ENCODE results near the gene PIGBOS1.
"Not testable (repeated sequence)": the region's sequence is repeated elsewhere in the genome, so short reads cannot be mapped to it uniquely, and the experiment has no call there.

Gene PIGBOS1

GRCh38 chr15:55290528-55291057 is 28.3 kb downstream of the PIGBOS1 start:
- no CpG with 5 or more reads among the region's 17 CpGs for WGBS (ENCODE audit: extremely low coverage, insufficient coverage, low lambda C conversion rate)
- Histone ChIP-seq H3K36me3 (ENCODE audit: control insufficient read depth, insufficient read depth, low read length) (no peaks in the 10 kb centered on the region), H3K79me1 (ENCODE audit: low read length) (no peaks in the 10 kb centered on the region), H4K5ac (ENCODE audit: low read length) (peak overlapping the region; percentile 81), H3K27ac (ENCODE audit: low read depth, low read length) (no peak overlapping the region), H3K4me1 (ENCODE audit: control insufficient read depth, low read depth, low read length) (no peaks in the 10 kb centered on the region), H3K56ac (ENCODE audit: low read length) (peak overlapping the region; percentile 93), H3K23ac (ENCODE audit: low read length) (no peak overlapping the region), H3K79me2 (ENCODE audit: control insufficient read depth, insufficient read depth, low read length) (no peaks in the 10 kb centered on the region), H3K4me3 (ENCODE audit: low read length) (no peak overlapping the region), H3K4ac (ENCODE audit: low read depth, low read length) (no peak overlapping the region), H3K4me2 (ENCODE audit: low read length) (no peak overlapping the region), H2BK5ac (ENCODE audit: low read length) (no peak overlapping the region), H2BK120ac (ENCODE audit: low read depth, low read length) (no peak overlapping the region), H3K9ac (ENCODE audit: low read length) (peak overlapping the region; percentile 83), H4K8ac (ENCODE audit: low read depth, low read length) (no peak overlapping the region), H3K27me3 (ENCODE audit: insufficient read depth, low read length, poor library complexity) (no peaks in the 10 kb centered on the region), H2AK5ac (ENCODE audit: low read length) (no peak overlapping the region), H2BK15ac (replicated peaks; ENCODE audit: low read depth) (no peak overlapping the region), H3K18ac (ENCODE audit: low read length) (no peak overlapping the region)
- peak; percentile 92 for DNase-seq

- Histone ChIP-seq H3K56ac (ENCODE audit: low read length) (peak within 1 kb of the TSS; percentile 93), H2BK5ac (ENCODE audit: low read length) (peak within 1 kb of the TSS; percentile 59), H3K4me1 (ENCODE audit: control insufficient read depth, low read depth, low read length) (no peaks in the 10 kb centered on the region), H3K9ac (ENCODE audit: low read length) (peak within 1 kb of the TSS; percentile 83), H3K79me2 (ENCODE audit: control insufficient read depth, insufficient read depth, low read length) (no peaks in the 10 kb centered on the region), H3K18ac (ENCODE audit: low read length) (peak within 1 kb of the TSS; percentile 33), H3K27ac (ENCODE audit: low read depth, low read length) (peak within 1 kb of the TSS; percentile 56), H4K8ac (ENCODE audit: low read depth, low read length) (no peak within 1 kb of the TSS), H3K36me3 (ENCODE audit: control insufficient read depth, insufficient read depth, low read length) (no peaks in the 10 kb centered on the region), H4K5ac (ENCODE audit: low read length) (peak within 1 kb of the TSS; percentile 81), H2BK120ac (ENCODE audit: low read depth, low read length) (no peak within 1 kb of the TSS), H3K4me2 (ENCODE audit: low read length) (peak within 1 kb of the TSS; percentile 44), H3K27me3 (ENCODE audit: insufficient read depth, low read length, poor library complexity) (no peaks in the 10 kb centered on the region), H3K4me3 (ENCODE audit: low read length) (peak within 1 kb of the TSS; percentile 62), H2BK15ac (replicated peaks; ENCODE audit: low read depth) (no peak within 1 kb of the TSS), H3K4ac (ENCODE audit: low read depth, low read length) (peak within 1 kb of the TSS; percentile 40), H3K23ac (ENCODE audit: low read length) (no peak within 1 kb of the TSS), H3K79me1 (ENCODE audit: low read length) (no peaks in the 10 kb centered on the region), H2AK5ac (ENCODE audit: low read length) (no peak within 1 kb of the TSS)
- DNase-seq, result peak; percentile 90
- no CpG with 5 or more reads among the region's 69 CpGs for WGBS (ENCODE audit: extremely low coverage, insufficient coverage, low lambda C conversion rate)
These were observed 29.0 kb downstream of the PIGBOS1 start, which contains the start of gene RAB27A for GRCh38 chr15:55289746-55290527. Gene RAB27A (minus strand): TSS chr15:55289813. CDS start chr15:55234934, 54,879 bp downstream.

- Histone ChIP-seq H2BK5ac (ENCODE audit: low read length) (no peak overlapping the region), H3K79me1 (ENCODE audit: low read length) (no peaks in the 10 kb centered on the region), H3K4ac (ENCODE audit: low read depth, low read length) (no peak overlapping the region), H2BK120ac (ENCODE audit: low read depth, low read length) (no peak overlapping the region), H4K5ac (ENCODE audit: low read length) (no peak overlapping the region), H3K27ac (ENCODE audit: low read depth, low read length) (no peak overlapping the region), H3K9ac (ENCODE audit: low read length) (peak overlapping the region; percentile 83), H3K18ac (ENCODE audit: low read length) (peak overlapping the region; percentile 33), H2BK15ac (replicated peaks; ENCODE audit: low read depth) (no peak overlapping the region), H3K23ac (ENCODE audit: low read length) (no peak overlapping the region), H3K4me1 (ENCODE audit: control insufficient read depth, low read depth, low read length) (no peaks in the 10 kb centered on the region), H3K27me3 (ENCODE audit: insufficient read depth, low read length, poor library complexity) (no peaks in the 10 kb centered on the region), H2AK5ac (ENCODE audit: low read length) (no peak overlapping the region), H3K4me2 (ENCODE audit: low read length) (peak overlapping the region; percentile 32), H3K56ac (ENCODE audit: low read length) (peak overlapping the region; percentile 93), H3K79me2 (ENCODE audit: control insufficient read depth, insufficient read depth, low read length) (no peaks in the 10 kb centered on the region), H4K8ac (ENCODE audit: low read depth, low read length) (no peak overlapping the region), H3K36me3 (ENCODE audit: control insufficient read depth, insufficient read depth, low read length) (no peaks in the 10 kb centered on the region), H3K4me3 (ENCODE audit: low read length) (peak overlapping the region; percentile 62)
- WGBS (ENCODE audit: extremely low coverage, insufficient coverage, low lambda C conversion rate), result no CpG with 5 or more reads among the region's 37 CpGs
- DNase-seq, result peak; percentile 66
These were observed 29.7 kb downstream of the PIGBOS1 start for GRCh38 chr15:55289011-55289745.

GRCh38 chr15:55288006-55288717 is 30.8 kb downstream of the PIGBOS1 start:
- H3K23ac ChIP-seq (ENCODE audit: low read length), result no peak overlapping the region
- no peak overlapping the region for H2AK5ac ChIP-seq (ENCODE audit: low read length)
- no peak overlapping the region for H3K4me2 ChIP-seq (ENCODE audit: low read length)
- H3K36me3 ChIP-seq (ENCODE audit: control insufficient read depth, insufficient read depth, low read length), result no peaks in the 10 kb centered on the region
- H2BK5ac ChIP-seq (ENCODE audit: low read length), result no peak overlapping the region
- no peak overlapping the region for H4K5ac ChIP-seq (ENCODE audit: low read length)
- H3K56ac ChIP-seq (ENCODE audit: low read length), result no peak overlapping the region
- H3K79me2 ChIP-seq (ENCODE audit: control insufficient read depth, insufficient read depth, low read length), result no peaks in the 10 kb centered on the region
- H3K79me1 ChIP-seq (ENCODE audit: low read length), result no peaks in the 10 kb centered on the region
- H2BK120ac ChIP-seq (ENCODE audit: low read depth, low read length), result no peak overlapping the region
- H3K27me3 ChIP-seq (ENCODE audit: insufficient read depth, low read length, poor library complexity), result no peaks in the 10 kb centered on the region
- no peak overlapping the region for H3K27ac ChIP-seq (ENCODE audit: low read depth, low read length)
- no peak overlapping the region for H4K8ac ChIP-seq (ENCODE audit: low read depth, low read length)
- no peak overlapping the region for H3K4ac ChIP-seq (ENCODE audit: low read depth, low read length)
- no peak overlapping the region for H2BK15ac ChIP-seq (replicated peaks; ENCODE audit: low read depth)
- H3K9ac ChIP-seq (ENCODE audit: low read length), result no peak overlapping the region
- H3K4me3 ChIP-seq (ENCODE audit: low read length), result no peak overlapping the region
- 100% methylated on average over 1 of the region's 8 CpGs for WGBS (ENCODE audit: extremely low coverage, insufficient coverage, low lambda C conversion rate)
- no peak for DNase-seq
- no peaks in the 10 kb centered on the region for H3K4me1 ChIP-seq (ENCODE audit: control insufficient read depth, low read depth, low read length)
- no peak overlapping the region for H3K18ac ChIP-seq (ENCODE audit: low read length)

GRCh38 chr15:55286442-55287189 is 32.3 kb downstream of the PIGBOS1 start:
- WGBS (ENCODE audit: extremely low coverage, insufficient coverage, low lambda C conversion rate), result no CpG with 5 or more reads among the region's 10 CpGs
- H3K4ac ChIP-seq (ENCODE audit: low read depth, low read length); H2BK15ac ChIP-seq (replicated peaks; ENCODE audit: low read depth); H2BK5ac ChIP-seq (ENCODE audit: low read length); H3K27me3 ChIP-seq (ENCODE audit: insufficient read depth, low read length, poor library complexity); H2AK5ac ChIP-seq (ENCODE audit: low read length); H3K4me3 ChIP-seq (ENCODE audit: low read length); DNase-seq; H4K8ac ChIP-seq (ENCODE audit: low read depth, low read length); H3K27ac ChIP-seq (ENCODE audit: low read depth, low read length); H3K18ac ChIP-seq (ENCODE audit: low read length); H2BK120ac ChIP-seq (ENCODE audit: low read depth, low read length); H3K79me1 ChIP-seq (ENCODE audit: low read length); H3K79me2 ChIP-seq (ENCODE audit: control insufficient read depth, insufficient read depth, low read length); H3K23ac ChIP-seq (ENCODE audit: low read length); H4K5ac ChIP-seq (ENCODE audit: low read length); H3K56ac ChIP-seq (ENCODE audit: low read length); H3K4me1 ChIP-seq (ENCODE audit: control insufficient read depth, low read depth, low read length); H3K4me2 ChIP-seq (ENCODE audit: low read length); H3K36me3 ChIP-seq (ENCODE audit: control insufficient read depth, insufficient read depth, low read length); H3K9ac ChIP-seq (ENCODE audit: low read length): not testable (repeated sequence)

Measured in mesendoderm (in vitro differentiated cells).